Stimulated activated CD4-positive, alpha-beta T cell treated with anti-CD3 and anti-CD28 coated beads, Interleukin-4, amount 100 ng/mL, for 24 hours (primary cell): ENCODE results near the gene TENM4.

Source experiments
- DNase-seq: peaks from one replicate; pipeline ENCODE4 v3.0.0-alpha.2; 2020

TENM4 gene

DNA sequence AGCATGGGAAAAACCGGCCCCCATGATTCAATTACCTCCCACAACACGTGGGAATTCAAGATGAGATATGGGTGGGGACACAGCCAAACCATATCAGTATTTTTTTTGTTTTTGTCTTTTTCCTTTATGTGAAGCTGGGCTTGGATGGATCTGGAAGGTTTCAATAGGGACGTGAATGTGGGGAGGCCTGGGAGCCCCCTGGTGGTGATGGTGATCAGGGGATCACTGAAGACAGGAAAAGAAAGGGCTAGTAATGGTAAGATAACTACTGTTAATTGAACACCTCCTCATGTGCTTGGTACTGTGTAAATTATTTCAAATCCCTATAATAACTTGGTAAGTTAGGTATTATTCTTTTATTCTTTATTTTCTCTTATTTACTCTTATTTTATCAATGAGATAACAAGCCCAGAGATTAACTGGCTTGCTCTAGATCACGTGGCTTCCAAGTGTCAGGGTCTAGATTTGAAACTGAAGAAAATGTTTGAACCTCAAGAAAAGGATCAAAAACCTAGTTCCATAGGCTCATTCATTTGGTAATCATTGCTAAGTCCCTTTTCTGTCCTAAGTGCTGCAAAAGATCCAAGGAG is 364.2 kb downstream of the TENM4 start:
- DNase-seq = no peak

DNA sequence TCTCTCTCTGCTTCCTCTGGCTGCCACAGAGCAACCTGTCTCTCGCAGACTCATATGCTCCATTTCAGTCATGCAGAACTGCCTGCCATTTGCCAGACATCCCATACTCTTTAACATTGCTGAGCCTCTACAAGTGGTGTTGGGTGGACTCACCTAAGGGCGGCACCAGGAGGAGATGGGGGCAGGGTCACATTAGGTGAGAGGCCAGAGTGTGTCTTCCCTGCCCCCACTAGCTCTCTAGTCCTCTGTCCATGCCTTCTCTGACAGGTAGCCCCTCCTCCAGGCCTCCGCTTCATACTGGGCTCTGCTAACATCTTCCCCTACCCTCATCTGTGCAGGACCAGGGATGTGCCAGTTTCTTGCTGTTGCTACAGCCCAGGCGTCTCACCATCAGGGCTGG is 366.3 kb downstream of the TENM4 start:
- no peak for DNase-seq

DNA sequence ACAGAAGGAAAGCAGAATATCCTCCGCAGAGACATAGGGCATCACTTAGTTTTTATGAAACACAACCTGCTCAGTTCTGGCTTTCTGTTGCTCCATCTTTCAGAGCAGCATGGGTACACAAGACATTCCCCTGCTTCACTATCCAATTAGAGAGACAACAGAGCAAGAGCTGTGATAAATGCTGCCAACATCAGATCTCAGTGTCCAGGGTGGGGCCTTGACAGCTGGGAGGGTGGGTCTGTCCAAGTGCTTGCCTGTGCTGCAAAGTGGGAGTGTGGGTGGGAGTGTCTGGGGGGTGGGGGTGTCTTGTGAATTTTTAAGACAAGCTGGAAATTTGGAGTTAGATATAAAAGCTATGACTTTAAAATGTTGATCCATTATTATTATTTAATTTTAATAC is 369.6 kb downstream of the TENM4 start:
- no peak for DNase-seq

DNA sequence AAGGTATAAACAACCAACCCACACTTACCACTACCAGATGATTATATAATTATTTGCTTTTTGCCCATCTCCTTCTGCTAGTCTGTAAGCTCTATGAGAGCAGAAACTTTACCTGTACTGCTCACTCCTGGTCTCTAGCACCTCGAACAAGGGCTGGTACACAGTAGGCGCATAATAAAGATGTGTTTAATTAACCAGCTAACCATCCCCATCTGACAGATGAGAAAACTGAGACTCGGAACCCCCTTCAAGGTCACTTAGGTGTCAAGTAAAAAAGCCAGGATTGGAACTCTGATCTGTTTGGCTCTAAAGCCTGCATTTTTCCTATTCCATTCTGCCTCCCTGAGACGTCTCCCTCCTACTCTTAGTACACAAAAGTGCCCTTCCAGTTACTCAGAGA is 370.3 kb downstream of the TENM4 start:
- no peak for DNase-seq

DNA sequence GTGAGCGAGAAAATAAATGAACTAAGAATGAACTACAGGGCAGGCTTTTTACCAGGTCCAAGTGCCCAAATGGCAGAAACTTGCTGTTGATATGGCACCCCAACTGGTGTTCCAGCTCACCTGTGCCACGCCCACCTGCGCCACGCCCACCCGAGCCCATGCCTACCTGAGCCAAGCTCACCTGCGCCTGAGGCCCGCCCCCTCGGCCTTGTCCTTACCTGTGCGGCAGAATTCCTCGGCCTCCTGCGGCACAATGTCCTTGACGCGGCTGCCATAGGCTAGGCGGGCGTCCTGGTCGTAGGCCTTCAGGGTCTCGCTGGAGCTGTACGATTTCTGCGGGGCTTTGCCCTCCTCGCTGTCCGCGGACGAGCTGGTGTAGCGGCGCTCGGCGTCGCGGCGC is 371.3 kb downstream of the TENM4 start:
- no peak for DNase-seq

DNA sequence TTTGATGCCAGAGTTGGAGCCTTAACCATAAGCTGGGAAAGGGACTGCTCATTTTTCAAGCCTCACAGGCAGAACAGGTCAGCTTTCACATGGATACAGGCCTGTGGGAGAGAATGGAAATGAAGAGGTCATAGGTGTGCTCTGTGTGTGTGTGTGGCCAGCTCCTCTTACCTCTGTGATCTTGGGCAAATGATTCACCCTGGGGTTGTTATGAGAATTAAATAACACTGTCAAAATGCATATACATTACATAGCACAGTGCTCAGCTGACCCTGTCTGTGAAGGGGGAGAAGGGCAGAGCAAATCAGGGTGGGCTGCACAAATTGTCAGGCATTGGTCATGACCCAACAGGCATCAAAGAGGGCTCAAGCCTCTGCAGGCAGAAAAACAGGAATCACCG is 372.5 kb downstream of the TENM4 start:
- DNase-seq = no peak

DNA sequence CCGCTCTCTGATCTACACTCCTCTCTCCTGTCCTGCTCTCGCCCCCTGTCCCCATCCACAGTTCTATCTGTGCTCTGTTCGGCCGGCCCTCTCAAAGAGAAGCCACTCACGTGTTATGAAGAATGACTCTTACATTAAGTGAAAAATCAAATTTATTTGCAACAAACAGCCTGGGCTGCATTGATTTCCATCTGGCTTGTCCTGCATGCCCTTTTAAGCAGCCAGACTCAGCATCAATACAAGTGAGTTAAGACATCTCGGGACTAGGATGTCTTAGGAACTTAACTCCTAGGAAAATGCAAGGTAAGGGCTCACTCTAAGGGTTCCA is 373.5 kb downstream of the TENM4 start:
- DNase-seq = no peak

DNA sequence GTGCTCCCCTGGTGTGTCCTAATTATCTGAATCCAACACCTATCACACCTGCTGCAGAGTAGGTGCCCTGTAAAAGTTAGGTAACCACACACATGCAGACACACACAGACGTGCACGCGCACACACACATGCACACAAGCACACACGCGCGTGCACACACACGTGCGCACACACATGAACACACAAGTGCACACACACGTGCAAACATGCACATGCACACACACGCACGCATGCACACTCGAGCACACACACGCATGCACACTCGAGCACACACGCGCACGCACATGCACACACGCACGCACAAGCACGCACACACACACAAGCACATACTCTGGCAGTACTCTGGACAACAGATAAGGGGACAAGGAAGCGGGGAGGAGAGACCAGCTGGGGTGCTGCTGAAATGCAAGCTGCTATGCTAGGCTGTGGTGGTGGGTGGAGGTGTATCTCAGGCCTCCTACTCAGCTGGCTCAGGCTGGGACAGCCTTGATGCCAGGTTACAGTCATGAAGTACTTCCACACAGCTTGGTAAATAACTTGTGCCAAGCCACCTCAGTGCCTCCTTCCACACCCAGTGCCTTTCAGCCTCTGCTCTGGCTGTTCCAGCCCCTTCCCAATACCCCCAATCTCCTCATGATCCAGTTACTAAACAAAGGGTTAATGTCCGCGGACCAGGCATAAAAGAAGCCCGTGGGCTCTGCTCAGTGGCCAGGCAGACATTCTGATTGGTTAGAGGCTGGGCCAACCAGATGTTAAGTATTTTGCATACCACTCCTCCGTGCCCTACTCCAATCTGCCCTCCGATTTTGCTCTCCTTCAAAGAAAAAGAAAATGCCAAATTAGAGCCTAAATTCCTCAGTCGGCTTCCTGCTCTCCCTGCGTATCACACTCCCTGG is 374.1 kb downstream of the TENM4 start:
- no peak for DNase-seq

DNA sequence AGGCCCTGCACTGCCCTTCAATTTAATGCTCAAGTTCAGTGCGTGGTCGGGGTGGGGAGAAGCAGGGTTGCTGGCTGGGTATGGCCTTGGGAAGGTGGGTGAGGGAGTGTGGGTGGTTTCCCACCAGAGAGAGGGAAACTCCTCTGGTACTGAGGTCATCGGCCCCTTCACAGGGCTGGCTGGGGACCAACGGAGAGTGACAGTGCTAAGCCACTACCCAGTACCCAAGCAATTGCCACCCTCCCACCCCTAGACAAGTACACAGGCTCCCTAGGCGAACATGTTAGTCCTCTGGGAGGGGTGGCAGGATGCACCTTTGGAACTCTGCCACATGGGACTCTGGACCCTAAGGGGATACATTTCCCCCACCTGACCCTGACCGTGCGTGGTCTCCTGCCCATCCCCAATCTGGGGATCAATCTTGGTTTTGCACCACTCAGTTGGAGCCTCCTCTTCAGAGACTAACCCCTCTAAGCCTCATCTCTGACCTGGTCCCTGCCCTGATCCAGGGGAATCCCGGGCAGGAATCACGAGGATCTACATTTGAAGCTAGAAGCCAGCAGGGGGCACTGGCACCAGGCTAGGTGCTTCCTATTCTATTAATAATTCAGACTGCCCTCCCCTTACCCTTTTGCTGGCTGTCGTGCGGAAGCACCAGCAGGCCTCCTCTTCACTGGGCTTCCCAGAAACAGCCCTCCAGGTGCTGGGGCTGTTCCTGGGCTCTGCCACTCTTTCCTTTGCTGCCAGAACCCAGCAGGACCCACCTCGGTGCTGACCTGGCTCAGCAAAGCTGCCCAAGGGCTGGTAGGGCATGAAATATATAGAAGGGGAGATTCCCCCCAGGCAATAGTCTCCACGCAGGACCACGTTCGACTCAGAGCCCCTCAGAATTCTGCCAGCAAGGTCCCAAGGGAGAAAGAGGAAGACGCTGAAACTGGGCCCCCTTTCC is 377.7 kb downstream of the TENM4 start:
- DNase-seq = no peak

DNA sequence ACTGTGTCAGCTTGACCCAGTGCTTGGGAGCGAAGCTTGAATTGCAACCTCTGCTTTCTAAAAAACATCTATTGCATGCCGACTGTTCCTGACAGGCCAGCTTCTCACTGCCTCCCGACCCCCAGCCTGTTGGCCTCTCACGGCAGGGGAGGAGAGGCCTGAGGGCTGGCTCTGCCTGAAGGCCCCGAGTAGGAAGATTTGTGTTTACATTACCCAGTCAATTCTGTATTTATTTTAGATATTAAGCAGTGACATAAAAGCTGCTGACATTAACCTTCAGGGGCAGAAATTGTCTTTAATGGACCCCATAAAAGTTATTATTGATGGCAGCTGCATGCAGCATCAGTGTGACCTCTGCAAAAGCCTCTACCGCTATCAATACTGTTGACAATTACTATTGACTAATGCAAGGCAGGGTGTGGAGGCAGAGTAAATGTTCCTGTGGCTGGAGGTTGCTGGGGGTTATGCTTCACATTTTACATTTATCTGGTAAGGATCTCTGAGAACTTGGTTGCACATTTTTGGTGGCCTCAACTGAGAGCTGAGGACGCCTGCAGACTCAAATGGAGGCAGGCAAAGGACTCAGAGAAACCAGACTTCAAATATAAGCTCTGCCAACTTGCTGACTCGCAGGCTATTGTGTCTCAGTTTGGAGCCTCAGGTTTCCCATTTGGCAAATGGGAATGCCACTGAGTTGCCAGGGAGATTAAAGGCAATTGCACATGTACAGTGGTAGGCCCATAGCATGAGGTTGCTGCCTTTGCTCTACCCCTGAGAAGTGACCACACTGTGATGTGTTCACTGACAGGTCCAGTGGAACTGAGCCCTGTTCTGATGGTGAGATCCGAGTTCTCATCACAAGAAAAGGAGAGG is 380.5 kb downstream of the TENM4 start:
- no peak for DNase-seq

DNA sequence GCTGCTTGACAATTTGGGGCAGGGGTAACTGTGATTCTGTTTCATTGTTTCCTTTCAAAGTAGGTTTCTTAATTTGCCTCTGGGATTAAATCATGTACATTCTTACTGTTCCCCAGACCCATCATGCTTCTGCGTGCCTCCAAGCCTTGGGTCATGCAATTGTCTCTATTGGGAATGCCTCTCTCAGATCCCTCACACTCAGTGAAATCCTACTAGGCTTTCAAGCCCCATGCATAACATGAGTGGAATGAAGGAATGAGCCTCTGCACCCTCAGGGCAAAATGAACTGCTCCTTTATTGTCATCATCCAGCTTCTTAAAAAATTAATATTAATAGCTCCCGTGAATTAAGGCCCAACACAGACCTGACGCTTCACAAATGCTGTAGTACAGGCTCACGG is 381.7 kb downstream of the TENM4 start:
- DNase-seq = no peak

DNA sequence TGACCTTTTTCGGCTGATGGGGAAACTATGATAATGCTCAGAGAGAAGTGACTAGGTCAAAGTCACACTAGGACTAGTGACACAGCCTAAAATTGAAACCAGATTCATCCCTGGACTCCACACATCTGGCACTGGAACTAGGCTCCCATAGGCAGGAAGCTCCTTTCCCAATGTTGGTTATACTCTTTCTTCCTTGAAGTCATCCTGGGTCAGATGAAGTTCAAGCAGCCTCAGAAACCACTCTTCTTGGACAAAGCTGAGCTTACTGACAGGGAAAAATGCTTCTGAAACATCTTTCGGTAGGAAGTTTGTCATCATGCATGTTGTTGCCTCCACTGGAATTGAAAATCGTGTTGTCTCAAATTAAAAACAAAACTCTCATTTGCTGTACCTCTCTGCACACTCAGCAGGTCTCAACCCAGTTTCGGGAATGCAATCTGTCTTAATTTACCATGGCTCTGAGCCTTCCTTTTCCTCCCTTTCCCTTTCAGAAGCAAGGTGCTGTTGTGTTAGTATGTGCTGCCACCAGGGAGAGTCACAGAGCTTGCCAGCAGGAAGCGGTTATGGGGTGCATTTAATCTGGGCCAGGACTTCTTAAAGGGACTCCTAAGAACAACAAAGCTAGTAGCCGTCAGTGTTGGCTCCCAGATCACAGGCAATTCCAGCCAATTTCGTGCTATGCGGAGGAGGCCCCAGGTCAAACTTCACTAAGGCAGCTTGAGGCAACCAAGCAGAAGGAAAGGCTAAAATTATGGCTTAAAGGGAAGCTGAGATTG is 384.8 kb downstream of the TENM4 start:
- DNase-seq = no peak

DNA sequence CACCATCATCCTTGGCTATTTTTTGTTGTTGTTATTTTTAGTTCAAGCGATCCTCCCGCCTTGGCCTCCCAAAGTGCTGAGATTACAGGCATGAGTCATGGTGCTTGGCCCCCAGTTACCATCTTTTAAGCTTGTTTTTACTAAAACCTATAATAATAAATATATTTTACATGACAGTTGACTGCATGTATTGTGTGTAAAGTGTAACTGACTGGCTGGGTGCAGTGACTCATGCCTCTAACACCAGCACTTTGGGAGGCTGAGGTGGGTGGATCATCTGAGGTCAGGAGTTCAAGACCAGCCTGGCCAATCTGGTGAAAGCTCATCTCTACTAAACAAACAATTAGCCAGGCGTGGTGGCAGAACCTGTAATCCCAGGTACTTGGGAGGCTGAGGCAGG is 386.2 kb downstream of the TENM4 start:
- DNase-seq = no peak

DNA sequence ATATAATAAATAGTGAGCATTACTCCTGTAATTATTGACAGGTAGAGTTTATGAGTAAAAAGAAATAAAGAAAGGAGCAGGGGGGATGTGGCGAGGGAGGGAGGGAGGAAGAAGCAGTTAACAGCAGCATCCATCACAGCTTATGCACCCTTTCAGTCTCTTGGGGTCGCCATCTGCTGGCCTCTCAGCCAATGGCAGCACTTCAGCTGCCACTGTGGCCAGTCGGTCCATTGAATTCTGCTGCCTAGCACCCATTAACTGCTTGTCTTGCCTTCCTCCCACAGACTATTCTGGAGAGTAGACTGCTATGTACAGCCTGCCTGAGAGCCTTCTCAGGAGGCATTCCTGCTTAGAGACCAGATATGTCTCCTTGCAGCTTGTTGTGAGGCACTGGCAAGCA is 388.3 kb downstream of the TENM4 start:
- DNase-seq = no peak

DNA sequence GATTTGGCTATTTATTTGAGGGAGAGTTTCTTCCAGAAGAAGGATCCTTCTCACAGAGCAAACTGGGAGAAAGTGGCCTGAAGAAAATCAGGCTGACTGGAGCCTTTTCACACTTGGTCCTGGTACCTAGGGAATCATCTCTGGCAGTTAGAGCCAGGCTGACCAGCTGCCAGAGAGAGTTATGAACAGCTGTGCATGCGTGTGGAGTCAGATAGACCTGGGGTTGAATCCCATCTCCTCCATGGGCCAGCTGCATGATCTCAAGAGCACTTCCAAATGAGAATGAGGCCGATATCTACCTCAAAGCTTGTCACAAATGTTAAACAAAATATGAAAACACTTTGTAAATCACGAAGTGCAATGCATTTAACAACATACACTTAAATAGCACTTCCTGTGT is 390.0 kb downstream of the TENM4 start:
- DNase-seq = no peak

DNA sequence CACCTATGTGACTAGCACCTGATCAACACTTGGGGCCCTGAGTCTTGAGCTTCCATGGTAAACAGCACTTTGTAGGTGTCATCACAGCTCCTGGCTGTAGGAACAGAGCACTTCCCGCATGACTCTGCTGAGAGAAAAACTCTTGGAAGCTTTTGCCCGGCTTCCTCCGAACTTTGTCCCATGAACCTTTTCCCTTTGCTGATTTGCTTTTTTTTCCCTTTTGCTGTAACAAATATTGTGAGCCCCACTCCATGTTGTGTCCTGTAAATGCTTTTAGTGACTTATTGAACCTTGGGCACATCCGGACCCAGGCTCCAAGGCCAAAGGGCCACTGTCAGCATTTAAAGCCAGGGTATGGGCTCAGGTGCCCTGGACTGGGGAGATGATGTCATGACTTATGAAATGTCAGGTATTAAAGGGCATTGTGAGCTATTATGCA is 391.1 kb downstream of the TENM4 start:
- no peak for DNase-seq

DNA sequence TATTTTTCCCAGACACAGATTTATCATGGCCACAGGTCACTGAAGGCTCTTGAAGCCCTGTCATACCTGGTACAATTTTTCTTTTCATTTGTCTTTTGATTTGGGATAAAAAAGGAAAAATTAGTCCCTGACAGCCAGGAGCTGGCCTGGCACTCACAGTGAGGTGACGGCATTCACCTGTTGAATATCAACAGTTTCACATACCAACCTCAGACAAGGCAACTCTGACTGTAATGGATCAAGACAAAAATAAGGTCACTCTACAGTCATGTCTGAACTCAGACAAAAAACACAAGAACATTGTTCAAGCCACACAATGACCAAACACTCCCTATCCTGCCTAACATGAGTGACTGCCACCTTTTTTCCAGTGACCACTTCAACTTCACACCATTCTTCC is 392.9 kb downstream of the TENM4 start:
- no peak for DNase-seq

DNA sequence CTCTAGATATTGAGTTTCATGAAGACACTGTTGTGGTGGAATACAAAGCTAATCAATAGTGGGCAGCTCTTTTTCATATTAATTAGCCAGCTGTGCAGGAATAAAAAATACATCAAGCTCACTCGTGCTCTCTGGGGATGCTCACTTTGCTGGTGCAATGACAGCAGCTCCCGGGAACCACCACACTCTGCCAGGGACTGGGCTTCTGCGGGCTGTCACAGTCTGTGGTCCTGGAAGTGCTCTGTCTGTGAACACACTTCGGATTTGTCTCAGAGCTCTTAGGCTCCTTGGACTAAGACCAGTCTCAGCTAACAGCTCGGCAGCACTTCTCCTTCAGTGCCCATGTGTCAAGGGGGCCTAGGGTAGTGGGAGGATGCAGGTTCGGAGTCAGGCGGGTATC is 393.5 kb downstream of the TENM4 start:
- no peak for DNase-seq

DNA sequence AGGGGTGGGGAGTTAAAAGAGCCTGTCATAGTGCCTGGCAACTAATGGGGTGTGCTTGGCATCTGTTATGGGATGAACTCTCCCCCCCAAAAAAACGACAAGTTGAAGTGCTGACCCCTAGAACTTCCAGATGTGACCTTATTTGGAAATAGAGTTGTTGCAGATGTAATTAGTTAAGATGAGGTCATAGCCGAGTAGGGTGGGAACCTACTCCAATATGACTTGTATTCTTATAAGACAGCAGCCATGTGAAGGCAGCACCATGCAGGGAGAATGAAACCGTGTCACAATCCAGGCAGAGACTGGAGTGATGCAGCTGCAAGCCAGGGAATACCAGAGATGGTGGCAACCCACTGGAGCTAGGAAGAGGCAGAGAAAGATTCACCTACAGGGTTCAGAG is 394.5 kb downstream of the TENM4 start:
- no peak for DNase-seq

DNA sequence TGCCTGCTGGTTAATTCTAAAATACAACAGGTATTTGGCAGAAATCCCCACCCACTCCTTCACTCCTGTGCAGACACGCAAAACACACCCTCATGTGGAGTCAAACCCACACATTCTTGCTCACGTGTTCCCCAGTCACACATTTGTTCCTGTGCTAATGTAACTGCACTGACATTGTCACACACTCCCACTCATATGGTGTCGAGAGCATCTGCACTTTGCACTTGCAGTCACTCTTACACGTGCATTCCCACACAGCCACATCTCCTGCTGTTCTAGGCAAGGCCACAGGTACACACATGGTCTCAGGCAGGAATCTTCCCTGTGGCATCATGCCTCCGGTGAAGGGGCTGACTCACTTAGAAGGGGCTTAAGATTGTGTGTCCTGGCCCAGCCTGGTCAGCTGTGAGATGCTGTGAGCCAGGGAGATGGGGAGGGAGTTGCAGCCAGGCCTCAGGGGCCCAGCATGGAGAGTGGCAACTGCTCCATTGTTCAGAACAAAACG is 395.0 kb downstream of the TENM4 start:
- no peak for DNase-seq

DNA sequence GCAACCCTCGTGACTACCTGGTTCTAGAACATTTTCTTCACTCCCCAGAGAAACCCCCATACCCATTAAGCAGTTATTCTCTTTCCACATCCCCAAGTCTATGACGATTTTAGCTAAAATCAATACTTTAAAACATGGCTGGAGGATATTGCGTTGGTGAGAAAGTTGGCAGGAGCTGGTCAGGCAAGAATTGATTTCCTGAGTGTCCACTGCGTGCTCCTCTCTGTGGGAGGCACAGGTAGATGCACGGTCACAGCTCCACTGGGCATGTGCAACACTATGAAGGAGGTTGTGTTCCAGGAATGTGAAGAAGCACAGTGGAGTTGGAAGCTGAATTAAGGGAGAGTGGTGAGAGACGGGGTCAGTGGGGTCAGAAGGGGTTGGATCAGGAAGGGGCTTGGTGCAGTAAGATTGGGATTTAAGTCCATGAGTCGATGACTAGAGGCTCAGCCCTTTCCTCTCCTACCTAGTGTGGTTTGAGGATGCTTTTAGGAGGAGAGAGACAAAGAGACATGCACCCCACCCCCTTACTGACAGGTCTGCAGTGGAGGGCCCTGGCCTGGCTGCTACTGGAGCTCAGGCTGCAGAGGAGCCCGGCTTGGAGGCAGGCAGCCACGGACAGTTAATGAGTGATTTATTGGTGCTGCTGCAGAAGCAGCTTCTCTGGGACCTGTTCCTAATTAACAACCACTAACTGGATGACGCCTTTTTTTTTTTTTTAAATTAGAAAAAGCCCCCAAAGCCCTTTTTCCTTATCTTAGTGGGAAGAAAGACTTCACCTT is 395.6 kb downstream of the TENM4 start:
- DNase-seq = no peak
